OCI-LY7 (cell line): ENCODE data around the gene ANO1.

ENCODE experiments used
- CTCF ChIP-seq: fragments of 200-600 bp; sonication (generic); conservative IDR thresholded peaks from 2 replicates; pipeline ENCODE4 v1.5.1; 2014; ENCODE audit warnings: mild to moderate bottlenecking, antibody characterized with exemption, low read length, moderate library complexity, mixed read lengths
- EZH2phosphoT487 ChIP-seq: fragments of 200-600 bp; sonication (generic); IDR thresholded peaks from 2 replicates; pipeline ENCODE4 v1.6.1; 2018; ENCODE audit warnings: low read depth, borderline replicate concordance, mild to moderate bottlenecking, mixed run types, antibody characterized with exemption, low read length, moderate library complexity, mixed read lengths

GRCh38 chr11:70119502-70119901 lies 41.4 kb downstream of the ANO1 start:
- TF ChIP-seq CTCF (no peak), EZH2phosphoT487 (no peak)
